Osteoblast (primary cell): ENCODE measurements around the gene GSDMA. TPM values are rescaled to one million over a fixed set of nuclear protein-coding genes. Genes with fewer than 3 reads are reported as not detected.
"Not testable (repeated sequence)": the region's sequence is repeated elsewhere in the genome, so short reads cannot be mapped to it uniquely, and the experiment has no call there.

Experiments used
- DNase-seq: peaks from one replicate; pipeline ENCODE4 v3.0.0; 2011; ENCODE audit warnings: low spot score, mixed read lengths; ENCODE audit not compliant: insufficient read length; ENCODE audit errors: missing footprints
- H2AFZ ChIP-seq: 2 replicates; pipeline ENCODE4 v1.6.0; 2011; ENCODE audit warnings: mild to moderate bottlenecking, low read length
- H3K27ac ChIP-seq: 2 replicates; pipeline ENCODE4 v1.5.1; 2011; ENCODE audit warnings: mild to moderate bottlenecking, low read depth, low read length, moderate library complexity
- H3K27me3 ChIP-seq: 2 replicates; pipeline ENCODE4 v1.6.0; 2012; ENCODE audit warnings: mild to moderate bottlenecking, control low read depth, inconsistent platforms, low read length, moderate library complexity; ENCODE audit not compliant: insufficient read depth
- H3K36me3 ChIP-seq: 2 replicates; pipeline ENCODE4 v1.5.1; 2011; ENCODE audit warnings: mild to moderate bottlenecking, low read length, control low read depth, moderate library complexity; ENCODE audit not compliant: insufficient read depth
- H3K4me1 ChIP-seq: 2 replicates; pipeline ENCODE4 v1.5.1; 2011; ENCODE audit warnings: mild to moderate bottlenecking, low read length, control low read depth, moderate library complexity; ENCODE audit not compliant: insufficient read depth
- H3K4me2 ChIP-seq: 2 replicates; pipeline ENCODE4 v1.6.0; 2011; ENCODE audit warnings: mild to moderate bottlenecking, low read length; ENCODE audit not compliant: insufficient read depth
- H3K4me3 ChIP-seq: fragments of 200-600 bp; sonication (generic); 3 replicates; pipeline ENCODE4 v1.5.1; 2012; ENCODE audit warnings: mild to moderate bottlenecking, low read length, inconsistent platforms; ENCODE audit not compliant: insufficient read depth
- H3K79me2 ChIP-seq: 2 replicates; pipeline ENCODE4 v1.6.0; 2012; ENCODE audit warnings: mild to moderate bottlenecking, low read length, control low read depth, inconsistent platforms; ENCODE audit not compliant: insufficient read depth
- H3K9me3 ChIP-seq: 2 replicates; pipeline ENCODE4 v1.5.1; 2011; ENCODE audit warnings: low read depth, low read length, control low read depth
- H4K20me1 ChIP-seq: 2 replicates; pipeline ENCODE4 v1.6.0; 2012; ENCODE audit warnings: mild to moderate bottlenecking, low read length, control low read depth; ENCODE audit not compliant: insufficient read depth
- total RNA-seq: library from RNA; depleted of rRNA; stranded (reverse); fragments of >200 nt; gene quantifications from 2 replicates; pipeline ENCODE4 v1.2.3, GENCODE V29; 2012
- TF ChIP-seq, protein P1 (sequence below): IDR thresholded peaks from 2 replicates; pipeline ENCODE4 v1.5.1; 2011; ENCODE audit warnings: mild to moderate bottlenecking, low read depth, low read length, moderate library complexity; ENCODE audit errors: extremely low read depth

Gene GSDMA
- total RNA-seq, 1 donor: under 0.01 TPM

DNA sequence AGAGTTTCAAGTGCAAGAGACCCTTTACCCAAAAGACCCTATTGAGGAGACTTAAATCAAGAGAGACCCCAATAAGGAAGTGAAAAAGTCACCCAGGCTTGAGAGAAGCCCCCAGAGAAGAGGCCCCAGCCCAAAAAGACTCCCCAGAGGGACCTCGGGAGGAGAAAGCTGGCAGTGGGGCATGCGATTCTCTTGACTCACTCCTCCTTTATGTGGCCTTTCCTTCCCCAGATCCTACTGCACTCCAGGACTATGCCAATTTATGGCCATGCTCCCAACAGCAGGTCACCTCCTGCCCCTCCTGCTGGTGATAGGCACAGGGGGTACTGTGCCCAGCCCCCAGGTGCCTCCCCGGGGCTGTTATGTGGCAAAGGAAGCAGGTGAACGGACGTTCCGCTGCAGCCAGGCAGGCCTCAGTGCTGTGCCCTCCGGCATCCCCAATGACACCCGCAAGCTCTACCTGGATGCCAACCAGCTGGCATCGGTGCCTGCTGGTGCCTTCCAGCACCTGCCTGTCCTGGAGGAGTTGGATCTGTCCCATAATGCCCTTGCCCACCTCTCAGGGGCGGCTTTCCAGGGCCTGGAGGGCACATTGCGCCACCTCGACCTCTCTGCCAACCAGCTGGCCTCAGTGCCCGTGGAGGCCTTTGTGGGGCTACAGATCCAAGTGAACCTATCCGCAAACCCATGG lies 19.0 kb upstream of the GSDMA start:
- H3K79me2 ChIP-seq: no peaks in the 10 kb centered on the region
- peaks cover 3% of the 10 kb centered on the region for H3K27me3 ChIP-seq
- no peak overlapping the region for H3K4me2 ChIP-seq
- peak; percentile 84 for DNase-seq
- no peak overlapping the region for H3K4me3 ChIP-seq
- no peaks in the 10 kb centered on the region for H3K9me3 ChIP-seq
- no peaks in the 10 kb centered on the region for H3K36me3 ChIP-seq
- H3K4me1 ChIP-seq: peaks cover 11% of the 10 kb centered on the region
- H3K27ac ChIP-seq: no peak overlapping the region
- H2AFZ ChIP-seq: no peak overlapping the region
- no peaks in the 10 kb centered on the region for H4K20me1 ChIP-seq
- TF ChIP-seq, protein P1, sequence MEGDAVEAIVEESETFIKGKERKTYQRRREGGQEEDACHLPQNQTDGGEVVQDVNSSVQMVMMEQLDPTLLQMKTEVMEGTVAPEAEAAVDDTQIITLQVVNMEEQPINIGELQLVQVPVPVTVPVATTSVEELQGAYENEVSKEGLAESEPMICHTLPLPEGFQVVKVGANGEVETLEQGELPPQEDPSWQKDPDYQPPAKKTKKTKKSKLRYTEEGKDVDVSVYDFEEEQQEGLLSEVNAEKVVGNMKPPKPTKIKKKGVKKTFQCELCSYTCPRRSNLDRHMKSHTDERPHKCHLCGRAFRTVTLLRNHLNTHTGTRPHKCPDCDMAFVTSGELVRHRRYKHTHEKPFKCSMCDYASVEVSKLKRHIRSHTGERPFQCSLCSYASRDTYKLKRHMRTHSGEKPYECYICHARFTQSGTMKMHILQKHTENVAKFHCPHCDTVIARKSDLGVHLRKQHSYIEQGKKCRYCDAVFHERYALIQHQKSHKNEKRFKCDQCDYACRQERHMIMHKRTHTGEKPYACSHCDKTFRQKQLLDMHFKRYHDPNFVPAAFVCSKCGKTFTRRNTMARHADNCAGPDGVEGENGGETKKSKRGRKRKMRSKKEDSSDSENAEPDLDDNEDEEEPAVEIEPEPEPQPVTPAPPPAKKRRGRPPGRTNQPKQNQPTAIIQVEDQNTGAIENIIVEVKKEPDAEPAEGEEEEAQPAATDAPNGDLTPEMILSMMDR: no peak

GRCh38 chr17:39944393-39944711 lies 18.5 kb upstream of the GSDMA start:
- Histone ChIP-seq H3K27ac (no peak overlapping the region), H3K4me3 (no peak overlapping the region), H4K20me1 (no peaks in the 10 kb centered on the region), H3K36me3 (no peaks in the 10 kb centered on the region), H3K79me2 (no peaks in the 10 kb centered on the region), H3K4me2 (no peak overlapping the region), H3K4me1 (peaks cover 6% of the 10 kb centered on the region), H3K27me3 (peaks cover 3% of the 10 kb centered on the region), H3K9me3 (no peaks in the 10 kb centered on the region), H2AFZ (no peak overlapping the region)
- TF ChIP-seq, protein P1: no peak
- peak; percentile 11 for DNase-seq

DNA sequence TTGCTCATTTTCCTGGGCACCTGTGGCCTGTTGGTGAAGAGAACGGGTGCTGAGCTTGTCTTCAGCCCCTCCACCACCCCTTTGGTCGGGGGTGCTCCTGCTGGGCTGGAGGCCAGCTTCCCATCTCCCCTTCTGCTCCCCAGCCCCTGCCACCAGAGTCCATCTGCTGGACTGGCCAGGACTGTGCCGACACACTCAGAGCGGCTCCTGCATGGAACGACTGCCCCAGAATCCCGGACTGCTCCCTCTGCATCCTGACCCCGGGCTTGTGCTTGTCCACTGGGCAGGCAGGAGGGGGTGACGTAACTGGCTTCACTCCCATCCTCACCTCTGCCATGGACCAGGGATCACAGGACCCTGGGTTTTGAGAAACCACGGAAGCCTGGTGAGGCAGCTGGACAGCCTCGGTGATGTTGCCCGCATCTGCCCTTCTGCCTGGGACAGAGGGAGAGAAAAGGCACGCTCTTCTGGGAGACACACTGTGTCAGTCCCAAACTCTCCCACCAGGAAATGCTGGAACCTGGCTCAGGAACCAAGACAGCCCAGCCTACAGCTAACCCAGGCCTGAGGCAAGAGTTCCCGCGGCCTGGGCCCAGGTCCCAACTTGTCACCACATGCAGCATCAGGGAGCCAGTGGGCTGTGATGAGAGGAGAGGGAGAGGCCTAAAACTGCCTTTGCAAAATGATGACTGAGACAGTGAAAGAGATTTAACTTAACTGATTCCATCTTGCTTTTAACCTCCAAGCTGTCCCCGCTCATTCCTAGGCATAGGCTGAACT lies 16.1 kb upstream of the GSDMA start:
- H3K4me2 ChIP-seq: no peak overlapping the region
- peak; percentile 30 for DNase-seq
- H2AFZ ChIP-seq: no peak overlapping the region
- TF ChIP-seq, protein P1: no peak
- no peaks in the 10 kb centered on the region for H3K9me3 ChIP-seq
- H3K27me3 ChIP-seq: peaks cover 3% of the 10 kb centered on the region
- H3K27ac ChIP-seq: no peak overlapping the region
- H4K20me1 ChIP-seq: no peaks in the 10 kb centered on the region
- no peaks in the 10 kb centered on the region for H3K4me1 ChIP-seq
- H3K79me2 ChIP-seq: no peaks in the 10 kb centered on the region
- no peaks in the 10 kb centered on the region for H3K36me3 ChIP-seq
- H3K4me3 ChIP-seq: no peak overlapping the region

- not testable (repeated sequence) for H3K4me3 ChIP-seq, H3K36me3 ChIP-seq, H3K27ac ChIP-seq, H3K4me1 ChIP-seq, DNase-seq, H2AFZ ChIP-seq, H4K20me1 ChIP-seq, H3K27me3 ChIP-seq, H3K79me2 ChIP-seq, H3K9me3 ChIP-seq, H3K4me2 ChIP-seq
Observed at GRCh38 chr17:39948489-39948828, 14.3 kb upstream of the GSDMA start.
